Stimulated activated CD4-positive, alpha-beta T cell treated with anti-CD3 and anti-CD28 coated beads, Interleukin-4, amount 100 ng/mL, for 1 hour (primary cell): Measurements from ENCODE around the gene ARSI.

Source experiments
- DNase-seq: peaks from one replicate; pipeline ENCODE4 v3.0.0-alpha.2; 2020

ARSI gene

GRCh38 chr5:150305557-150305956, 2.9 kb upstream of the ARSI start:
- no peak for DNase-seq

- DNase-seq: no peak
Observed at GRCh38 chr5:150305095-150305494, 2.4 kb upstream of the ARSI start.

GRCh38 chr5:150304481-150305081, 1.9 kb upstream of the ARSI start:
- DNase-seq: no peak

GRCh38 chr5:150303660-150304386, 1.1 kb upstream of the ARSI start:
- no peak for DNase-seq

GRCh38 chr5:150303070-150303615, 438 bp upstream of the ARSI start:
- DNase-seq: no peak

GRCh38 chr5:150301901-150302300, 804 bp downstream of the ARSI start:
- no peak for DNase-seq

GRCh38 chr5:150301170-150301505, 1.6 kb downstream of the ARSI start:
- DNase-seq: no peak

- DNase-seq: no peak
Observed at GRCh38 chr5:150300496-150301169, 2.1 kb downstream of the ARSI start.

GRCh38 chr5:150299571-150300327, 3.0 kb downstream of the ARSI start:
- DNase-seq: no peak

- DNase-seq: no peak
Observed at GRCh38 chr5:150298701-150299451, 3.8 kb downstream of the ARSI start.

GRCh38 chr5:150297934-150298595, 4.6 kb downstream of the ARSI start:
- DNase-seq: no peak

- no peak for DNase-seq
Observed at GRCh38 chr5:150297236-150297890, 5.3 kb downstream of the ARSI start.

GRCh38 chr5:150296496-150296895, 6.2 kb downstream of the ARSI start:
- no peak for DNase-seq

- no peak for DNase-seq
Observed at GRCh38 chr5:150295741-150296486, 6.8 kb downstream of the ARSI start.

GRCh38 chr5:150295172-150295634, 7.5 kb downstream of the ARSI start:
- no peak for DNase-seq

GRCh38 chr5:150294551-150295071, 8.1 kb downstream of the ARSI start:
- no peak for DNase-seq

- DNase-seq: no peak
Observed at GRCh38 chr5:150293091-150293941, 9.4 kb downstream of the ARSI start.

- DNase-seq: no peak
Observed at GRCh38 chr5:150291388-150292385, 11.0 kb downstream of the ARSI start.
